K562 (cell line): ENCODE measurements around the gene SIGLEC7. TPM values are rescaled to one million over a fixed set of nuclear protein-coding genes. Genes with fewer than 3 reads are reported as not detected.

Source experiments
- C11orf30 ChIP-seq: fragments of 450-650 bp; IDR thresholded peaks from 2 replicates; pipeline ENCODE4 v1.6.1; 2016; ENCODE audit warnings: low read depth, mild to moderate bottlenecking
- GATA2 ChIP-seq: sonication (generic); formaldehyde crosslinking; IDR thresholded peaks from 2 replicates; pipeline ENCODE4 v1.4.0; 2020; ENCODE audit warnings: mild to moderate bottlenecking, missing genetic modification reagents
- KDM1A ChIP-seq, 2 experiments: fragments of 450-650 bp; IDR thresholded peaks; 2 replicates each; pipeline ENCODE4 v1.6.1; 2016; ENCODE audit warnings: mild to moderate bottlenecking in 2 of 2
- KDM5B ChIP-seq: fragments of 200-600 bp; sonication (generic); IDR thresholded peaks from 2 replicates; pipeline ENCODE4 v1.6.1; 2012; ENCODE audit warnings: low read depth, mild to moderate bottlenecking, moderate library complexity, low read length, control low read depth, inconsistent platforms; ENCODE audit not compliant: insufficient replicate concordance
- PHB2 ChIP-seq: fragments of 450-650 bp; IDR thresholded peaks from 2 replicates; pipeline ENCODE4 v1.6.1; 2017; ENCODE audit warnings: low read depth
- SFPQ ChIP-seq: fragments of 200-400 bp; formaldehyde crosslinking; IDR thresholded peaks from 2 replicates; pipeline ENCODE4 v1.6.1; 2017; ENCODE audit warnings: mild to moderate bottlenecking, low read depth, low read length, moderate library complexity
- ZBTB5 ChIP-seq: fragments of 450-650 bp; IDR thresholded peaks from 2 replicates; pipeline ENCODE4 v1.6.1; 2017; ENCODE audit warnings: antibody characterized with exemption
- ZNF12 ChIP-seq: sonication (generic); formaldehyde crosslinking; IDR thresholded peaks from 2 replicates; pipeline ENCODE4 v1.4.0; 2020; ENCODE audit warnings: mild to moderate bottlenecking, missing genetic modification reagents
- ZNF232 ChIP-seq: sonication (generic); formaldehyde crosslinking; IDR thresholded peaks from 2 replicates; pipeline ENCODE4 v1.8.0; 2022; ENCODE audit warnings: mild to moderate bottlenecking, missing genetic modification reagents
- ZNF764 ChIP-seq: fragments of 250-450 bp; sonication (Bioruptor Pico); IDR thresholded peaks from 2 replicates; pipeline ENCODE4 v1.4.0; 2020; ENCODE audit warnings: low read depth, mild to moderate bottlenecking, moderate library complexity
- polyA plus RNA-seq, 8 experiments: library from polyadenylated mRNA; depleted of rRNA in 4 of 8; stranded (reverse) in 5 of 8; unstranded in 3 of 8; fragments of >200 nt; fragmentation: Nextera tagmentation in 2 of 8; fragmentation: Illumina TruSeq in 1 of 8; extraction: Ambion mirVana in 2 of 8; extraction: Trizol in 1 of 8; gene quantifications; 2 replicates each; pipeline versions ENCODE4 v1.2.1 to v1.2.3, GENCODE V29; 2011 to 2014; ENCODE audit warnings: inconsistent platforms in 1 of 8, missing spikeins in 1 of 8
- total RNA-seq, 7 experiments: library from RNA; depleted of rRNA in 6 of 7; stranded (reverse); fragments of >200 nt in 6 of 7; fragmentation: Illumina TruSeq in 2 of 7; extraction: Trizol in 2 of 7; gene quantifications; 2 replicates each; pipeline versions ENCODE4 v1.2.1 to v1.2.3, GENCODE V29; 2011 to 2021; ENCODE audit warnings: low replicate concordance in 1 of 7
- TF ChIP-seq, protein P1 (sequence below): fragments of 450-650 bp; IDR thresholded peaks from 2 replicates; pipeline ENCODE4 v1.6.1; 2014; ENCODE audit warnings: low read depth, mild to moderate bottlenecking, moderate library complexity, borderline replicate concordance
- TF ChIP-seq, protein P2 (sequence below): fragments of 450-650 bp; IDR thresholded peaks from 2 replicates; pipeline ENCODE4 v1.6.1; 2016

SIGLEC7 gene
- total and polyA plus RNA-seq, 9 of the 15 experiments (the other 6 are each of a cell fraction or from before 2014, with no cell fraction given) = 0.10 to 0.12 TPM; not detected in 7

DNA sequence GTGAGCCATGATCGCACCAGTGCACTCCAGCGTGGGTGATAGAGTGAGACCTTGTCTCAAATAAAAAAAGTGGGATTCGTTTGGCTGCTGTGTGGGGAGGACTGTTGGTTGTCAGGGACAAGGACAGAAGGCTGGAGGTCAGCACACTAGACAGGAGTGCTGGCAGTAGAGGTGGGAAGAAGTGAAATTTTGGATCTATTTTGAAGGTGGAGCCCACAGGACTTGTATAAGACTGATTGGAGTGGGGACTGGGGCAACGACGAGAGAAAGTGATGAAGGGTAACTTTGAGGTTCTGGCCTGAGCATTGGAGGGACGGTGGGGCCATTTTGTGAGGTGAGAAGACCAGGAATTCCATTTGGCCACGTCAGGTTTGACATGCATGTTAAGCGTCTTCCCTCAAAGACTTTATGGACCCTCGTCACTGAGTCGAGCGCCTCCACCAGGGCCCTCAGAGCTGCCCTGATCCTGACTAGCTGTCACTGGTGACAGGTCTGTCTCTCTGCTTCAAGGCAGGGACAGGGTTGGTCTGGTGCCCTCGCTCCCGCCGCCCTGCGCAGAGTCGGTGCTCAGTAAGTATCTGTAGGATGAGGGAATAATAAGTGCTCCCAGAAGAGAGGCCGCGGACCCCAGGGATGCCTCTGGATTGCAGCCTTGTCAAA, 34.6 kb upstream of the SIGLEC7 start (continued):
- TF ChIP-seq ZBTB5 (peak; percentile 97), ZNF12 (peak; percentile 81), KDM5B (peak; percentile 21), C11orf30 (0 out of 2 replicates have a peak, but pooled peaks have one; percentile 9), ZNF232 (0 out of 2 replicates have a peak, but pooled peaks have one; percentile 60), ZNF764 (CRISPR knock-in tag) (0 out of 2 replicates have a peak, but pooled peaks have one; percentile 49), SFPQ (no peak), KDM1A (IDR thresholded peaks at IDR 0.05) (no peak), GATA2 (CRISPR knock-in tag) (0 out of 2 replicates have a peak, but pooled peaks have one; percentile 26), PHB2 (peak; percentile 53; the same call in 1 of the 2 replicates)
- TF ChIP-seq, protein P1, sequence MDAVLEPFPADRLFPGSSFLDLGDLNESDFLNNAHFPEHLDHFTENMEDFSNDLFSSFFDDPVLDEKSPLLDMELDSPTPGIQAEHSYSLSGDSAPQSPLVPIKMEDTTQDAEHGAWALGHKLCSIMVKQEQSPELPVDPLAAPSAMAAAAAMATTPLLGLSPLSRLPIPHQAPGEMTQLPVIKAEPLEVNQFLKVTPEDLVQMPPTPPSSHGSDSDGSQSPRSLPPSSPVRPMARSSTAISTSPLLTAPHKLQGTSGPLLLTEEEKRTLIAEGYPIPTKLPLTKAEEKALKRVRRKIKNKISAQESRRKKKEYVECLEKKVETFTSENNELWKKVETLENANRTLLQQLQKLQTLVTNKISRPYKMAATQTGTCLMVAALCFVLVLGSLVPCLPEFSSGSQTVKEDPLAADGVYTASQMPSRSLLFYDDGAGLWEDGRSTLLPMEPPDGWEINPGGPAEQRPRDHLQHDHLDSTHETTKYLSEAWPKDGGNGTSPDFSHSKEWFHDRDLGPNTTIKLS = peak; percentile 12; the same call in 1 of the 2 replicates
- TF ChIP-seq, protein P2, sequence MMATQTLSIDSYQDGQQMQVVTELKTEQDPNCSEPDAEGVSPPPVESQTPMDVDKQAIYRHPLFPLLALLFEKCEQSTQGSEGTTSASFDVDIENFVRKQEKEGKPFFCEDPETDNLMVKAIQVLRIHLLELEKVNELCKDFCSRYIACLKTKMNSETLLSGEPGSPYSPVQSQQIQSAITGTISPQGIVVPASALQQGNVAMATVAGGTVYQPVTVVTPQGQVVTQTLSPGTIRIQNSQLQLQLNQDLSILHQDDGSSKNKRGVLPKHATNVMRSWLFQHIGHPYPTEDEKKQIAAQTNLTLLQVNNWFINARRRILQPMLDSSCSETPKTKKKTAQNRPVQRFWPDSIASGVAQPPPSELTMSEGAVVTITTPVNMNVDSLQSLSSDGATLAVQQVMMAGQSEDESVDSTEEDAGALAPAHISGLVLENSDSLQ = peak; percentile 91
